DOHH2 (cell line): ENCODE results near the gene BCL2.

Experiments used
- H3F3A ChIP-seq: fragments of 200-600 bp; sonication (generic), shearing (Covaris generic); 2 replicates; pipeline ENCODE4 v1.6.0; 2016; ENCODE audit warnings: antibody characterized with exemption, mild to moderate bottlenecking; ENCODE audit not compliant: control insufficient read depth, insufficient read depth
- H3K27ac ChIP-seq: fragments of 200-600 bp; sonication (generic); 2 replicates; pipeline ENCODE4 v1.5.1; 2014; ENCODE audit warnings: low read depth, mild to moderate bottlenecking, low read length, moderate library complexity
- H3K27me3 ChIP-seq: fragments of 200-600 bp; sonication (generic); 2 replicates; pipeline ENCODE4 v1.6.1; 2014; ENCODE audit warnings: mild to moderate bottlenecking, low read length, mixed read lengths; ENCODE audit not compliant: control insufficient read depth
- H3K36me3 ChIP-seq: fragments of 200-600 bp; sonication (generic); 2 replicates; pipeline ENCODE4 v1.6.1; 2014; ENCODE audit warnings: mild to moderate bottlenecking, low read length, moderate library complexity, mixed read lengths; ENCODE audit not compliant: control insufficient read depth
- H3K4me1 ChIP-seq: fragments of 200-600 bp; sonication (generic); 2 replicates; pipeline ENCODE4 v1.6.1; 2014; ENCODE audit warnings: mild to moderate bottlenecking, low read length, mixed read lengths; ENCODE audit not compliant: control insufficient read depth
- H3K4me2 ChIP-seq: fragments of 200-600 bp; sonication (generic); 2 replicates; pipeline ENCODE4 v1.6.0; 2014; ENCODE audit warnings: mild to moderate bottlenecking, low read length, moderate library complexity
- H3K4me3 ChIP-seq: fragments of 200-600 bp; sonication (generic); 2 replicates; pipeline ENCODE4 v1.5.1; 2014; ENCODE audit warnings: mild to moderate bottlenecking, low read length, mixed read lengths
- H3K79me2 ChIP-seq: fragments of 200-600 bp; sonication (generic); 2 replicates; pipeline ENCODE4 v1.6.1; 2014; ENCODE audit warnings: mild to moderate bottlenecking, low read length, mixed read lengths; ENCODE audit not compliant: control insufficient read depth
- H3K9me2 ChIP-seq: fragments of 200-600 bp; sonication (generic); replicated peaks from 2 replicates; pipeline ENCODE4 v1.6.1; 2014; ENCODE audit warnings: mild to moderate bottlenecking, low read length, mixed read lengths; ENCODE audit not compliant: control insufficient read depth
- H3K9me3 ChIP-seq: fragments of 200-600 bp; sonication (generic); 2 replicates; pipeline ENCODE4 v1.6.1; 2014; ENCODE audit warnings: antibody characterized with exemption, low read length, mixed read lengths; ENCODE audit not compliant: control insufficient read depth, insufficient read depth
- H4K20me1 ChIP-seq: fragments of 200-600 bp; sonication (generic); 2 replicates; pipeline ENCODE4 v1.6.0; 2014; ENCODE audit warnings: low read depth, mild to moderate bottlenecking, antibody characterized with exemption, low read length, moderate library complexity; ENCODE audit not compliant: control insufficient read depth, insufficient read depth
- EZH2phosphoT487 ChIP-seq: fragments of 200-600 bp; sonication (generic); IDR thresholded peaks from 2 replicates; pipeline ENCODE4 v1.6.1; 2017; ENCODE audit warnings: borderline replicate concordance, mild to moderate bottlenecking, antibody characterized with exemption, low read length, moderate library complexity, mixed read lengths
- TF ChIP-seq, protein P1 (sequence below): fragments of 200-600 bp; sonication (generic); IDR thresholded peaks from one replicate; pipeline ENCODE4 v1.5.1; 2014; ENCODE audit warnings: antibody characterized with exemption, mild to moderate bottlenecking, low read depth, low read length; ENCODE audit not compliant: poor library complexity, severe bottlenecking

Gene BCL2

DNA sequence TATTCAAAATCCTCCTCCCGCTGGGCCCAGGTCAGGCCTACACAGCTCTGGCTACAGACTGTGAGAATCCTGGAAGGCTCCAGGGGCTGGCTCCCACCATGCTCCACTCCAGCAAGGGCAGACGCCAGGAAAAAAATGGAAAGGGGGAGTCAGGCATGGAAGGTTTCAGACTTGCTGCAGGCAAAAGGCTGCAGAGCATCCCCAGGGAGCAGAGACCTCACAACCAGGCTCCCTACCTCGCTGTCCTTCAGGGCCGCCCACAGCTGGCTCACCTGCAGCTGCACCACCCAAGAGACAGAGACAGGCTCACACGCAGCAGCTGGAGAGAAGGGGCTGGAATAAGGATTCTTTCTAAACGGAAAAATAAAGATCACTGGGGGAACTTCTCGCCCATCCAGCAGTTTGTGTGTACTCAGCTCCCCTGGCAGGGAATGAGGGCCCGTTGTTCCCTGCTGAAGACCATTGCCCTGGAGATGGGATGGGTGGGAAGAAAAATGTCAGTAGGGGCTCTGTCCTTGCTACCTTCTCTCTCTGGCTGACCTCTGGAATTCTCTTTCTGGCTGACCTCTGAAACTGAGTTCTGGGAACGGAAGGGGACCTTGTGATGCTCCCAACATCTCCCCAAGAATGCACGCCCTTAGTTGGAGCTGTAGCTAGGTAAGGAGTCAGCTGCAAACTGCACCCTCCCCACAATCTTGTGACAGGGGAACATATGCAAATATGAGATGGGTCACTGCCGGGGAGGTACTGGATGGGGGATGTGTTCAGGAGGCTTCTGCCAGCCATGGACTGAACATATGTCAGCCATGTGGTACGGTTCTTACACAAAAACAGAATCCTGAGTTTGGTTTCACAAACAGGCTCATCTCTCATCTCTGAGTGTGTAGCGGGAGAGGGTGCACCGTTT lies 34.5 kb downstream of the BCL2 start:
- Histone ChIP-seq H3K4me1 (peaks cover 83% of the 10 kb centered on the region), H3K79me2 (peaks cover 100% of the 10 kb centered on the region), H3K27ac (no peak overlapping the region), H3K4me2 (peak overlapping the region; percentile 36), H4K20me1 (0 out of 2 replicates have a peak, but pooled peaks cover 12% of the 10 kb centered on the region), H3K27me3 (no peaks in the 10 kb centered on the region), H3K36me3 (peaks cover 91% of the 10 kb centered on the region), H3K9me3 (no peaks in the 10 kb centered on the region), H3F3A (no peaks in the 10 kb centered on the region), H3K9me2 (no peaks in the 10 kb centered on the region), H3K4me3 (no peak overlapping the region)
- TF ChIP-seq EZH2phosphoT487, result no peak
- TF ChIP-seq, protein P1, sequence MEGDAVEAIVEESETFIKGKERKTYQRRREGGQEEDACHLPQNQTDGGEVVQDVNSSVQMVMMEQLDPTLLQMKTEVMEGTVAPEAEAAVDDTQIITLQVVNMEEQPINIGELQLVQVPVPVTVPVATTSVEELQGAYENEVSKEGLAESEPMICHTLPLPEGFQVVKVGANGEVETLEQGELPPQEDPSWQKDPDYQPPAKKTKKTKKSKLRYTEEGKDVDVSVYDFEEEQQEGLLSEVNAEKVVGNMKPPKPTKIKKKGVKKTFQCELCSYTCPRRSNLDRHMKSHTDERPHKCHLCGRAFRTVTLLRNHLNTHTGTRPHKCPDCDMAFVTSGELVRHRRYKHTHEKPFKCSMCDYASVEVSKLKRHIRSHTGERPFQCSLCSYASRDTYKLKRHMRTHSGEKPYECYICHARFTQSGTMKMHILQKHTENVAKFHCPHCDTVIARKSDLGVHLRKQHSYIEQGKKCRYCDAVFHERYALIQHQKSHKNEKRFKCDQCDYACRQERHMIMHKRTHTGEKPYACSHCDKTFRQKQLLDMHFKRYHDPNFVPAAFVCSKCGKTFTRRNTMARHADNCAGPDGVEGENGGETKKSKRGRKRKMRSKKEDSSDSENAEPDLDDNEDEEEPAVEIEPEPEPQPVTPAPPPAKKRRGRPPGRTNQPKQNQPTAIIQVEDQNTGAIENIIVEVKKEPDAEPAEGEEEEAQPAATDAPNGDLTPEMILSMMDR, result no peak

DNA sequence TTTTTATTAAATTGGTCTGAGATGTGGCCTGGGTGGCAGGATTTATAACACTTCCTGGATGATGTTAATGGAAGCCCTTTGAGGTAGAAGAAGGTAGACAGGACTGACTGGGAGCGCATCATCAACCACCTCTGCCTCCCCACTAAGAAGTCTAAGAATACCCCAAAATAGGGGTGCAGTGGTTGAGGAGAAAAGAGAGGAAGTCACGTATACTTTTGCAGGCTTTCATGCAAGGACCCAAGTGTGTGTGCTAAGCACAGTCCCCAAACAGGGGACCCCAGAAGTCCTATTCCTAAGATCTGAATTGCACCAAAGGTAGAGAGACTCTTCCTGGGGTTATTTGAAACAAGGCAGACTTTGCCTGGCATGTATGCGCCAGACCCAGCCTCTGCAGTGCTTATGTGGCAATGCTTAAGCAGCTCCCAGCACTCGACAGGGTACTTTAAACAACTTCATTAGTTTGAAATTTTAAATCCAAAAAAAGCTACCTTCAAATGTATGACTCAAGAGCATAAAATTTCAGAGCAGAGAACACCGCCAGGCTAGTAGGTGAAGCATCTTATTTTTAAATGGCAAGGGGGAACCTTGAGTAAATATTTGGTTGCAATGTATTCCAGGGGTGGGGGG lies 35.3 kb downstream of the BCL2 start:
- Histone ChIP-seq H3K27me3 (no peaks in the 10 kb centered on the region), H3K4me3 (no peak overlapping the region), H3K27ac (no peak overlapping the region), H3K79me2 (peaks cover 100% of the 10 kb centered on the region), H3K4me1 (peaks cover 79% of the 10 kb centered on the region), H3K4me2 (peak overlapping the region; percentile 36), H3F3A (no peaks in the 10 kb centered on the region), H3K36me3 (peaks cover 92% of the 10 kb centered on the region), H3K9me3 (no peaks in the 10 kb centered on the region), H3K9me2 (no peaks in the 10 kb centered on the region), H4K20me1 (0 out of 2 replicates have a peak, but pooled peaks cover 12% of the 10 kb centered on the region)
- TF ChIP-seq, protein P1, result no peak
- TF ChIP-seq EZH2phosphoT487, result no peak

DNA sequence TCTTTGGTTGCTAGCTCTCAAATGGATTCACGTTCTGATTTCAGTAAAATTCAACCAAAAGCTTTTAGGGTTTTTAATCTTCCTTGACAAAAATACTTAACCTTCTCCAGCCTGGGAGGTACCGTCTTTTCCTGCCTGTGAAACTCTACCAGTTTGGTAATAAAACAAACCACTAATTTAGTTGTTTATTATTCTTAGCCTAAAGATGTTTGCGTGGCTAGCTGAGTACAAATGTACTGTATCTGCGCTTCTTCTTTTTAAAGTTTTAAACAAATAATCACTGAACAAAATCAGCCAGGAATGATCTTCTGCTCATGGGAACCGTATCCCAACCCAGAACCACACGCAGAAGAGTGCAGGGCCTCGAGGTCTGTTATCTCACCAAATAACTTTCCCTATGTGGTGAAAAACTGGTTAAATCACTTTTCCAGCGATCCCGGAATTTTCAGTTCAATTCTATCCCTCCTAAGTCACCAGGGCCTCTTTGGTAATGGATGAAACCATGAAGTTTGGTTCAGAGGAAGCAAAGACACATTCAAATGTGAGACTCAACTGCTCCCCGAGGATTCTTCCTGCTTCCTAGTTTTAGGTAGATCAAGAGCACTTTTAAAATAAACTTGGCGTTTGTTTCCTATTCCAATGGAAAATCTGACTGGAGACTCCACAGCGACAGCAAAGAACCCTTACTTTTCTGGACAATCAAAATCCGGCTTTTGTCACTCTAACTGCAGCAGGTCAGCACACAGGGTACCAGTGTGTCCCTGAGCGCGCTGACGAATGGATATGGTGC lies 36.1 kb downstream of the BCL2 start:
- H3K4me1 ChIP-seq, result peaks cover 79% of the 10 kb centered on the region
- no peaks in the 10 kb centered on the region for H3K9me3 ChIP-seq
- H3K79me2 ChIP-seq, result peaks cover 100% of the 10 kb centered on the region
- H3K27me3 ChIP-seq, result no peaks in the 10 kb centered on the region
- H3F3A ChIP-seq, result no peaks in the 10 kb centered on the region
- H3K4me3 ChIP-seq, result no peak overlapping the region
- H3K9me2 ChIP-seq, result no peaks in the 10 kb centered on the region
- H3K36me3 ChIP-seq, result peaks cover 92% of the 10 kb centered on the region
- H3K4me2 ChIP-seq, result peak overlapping the region; percentile 6
- no peak for TF ChIP-seq EZH2phosphoT487
- TF ChIP-seq, protein P1, result no peak
- no peak overlapping the region for H3K27ac ChIP-seq
- H4K20me1 ChIP-seq, result peaks cover 18% of the 10 kb centered on the region; the same call in 1 of the 2 replicates
